DOHH2 (cell line): ENCODE results near the gene RANBP10.

Source experiments
- CTCF ChIP-seq: fragments of 200-600 bp; sonication (generic); IDR thresholded peaks from one replicate; pipeline ENCODE4 v1.5.1; 2014; ENCODE audit warnings: antibody characterized with exemption, mild to moderate bottlenecking, low read depth, low read length; ENCODE audit not compliant: poor library complexity, severe bottlenecking
- EZH2phosphoT487 ChIP-seq: fragments of 200-600 bp; sonication (generic); IDR thresholded peaks from 2 replicates; pipeline ENCODE4 v1.6.1; 2017; ENCODE audit warnings: borderline replicate concordance, mild to moderate bottlenecking, antibody characterized with exemption, low read length, moderate library complexity, mixed read lengths

- TF ChIP-seq CTCF = no peak
- TF ChIP-seq EZH2phosphoT487 = no peak
Measured at GRCh38 chr16:67702130-67702529, 104.2 kb downstream of the RANBP10 start.
